HepG2 (cell line): Measurements from ENCODE around the gene SLCO2B1. TPM values are rescaled to one million over a fixed set of nuclear protein-coding genes. Genes with fewer than 3 reads are reported as not detected.

Experiments used
- ATAC-seq: fragments of 200-7000 bp; cut with Tn5 transposase; 3 replicates; pipeline ENCODE4 v1.9.1; 2020; ENCODE audit warnings: mild to moderate bottlenecking, moderate library complexity
- BruUV-seq: library from RNA; stranded (reverse); fragments of 400-500 nt; replicated peaks from 2 replicates; lab custom pipeline; 2021; lab: Mats Ljungman, UMichigan
- CTCF ChIA-PET: fragments of 300-600 bp; formaldehyde crosslinking; extraction: SDS; loops from one replicate; lab custom pipeline; 2021; ENCODE audit warnings: low total read pairs, inconsistent platforms, low intra/inter-chr PET ratio; lab: Yijun Ruan, JAX
- POLR2A ChIA-PET: fragments of 350-600 bp; sonication (Branson Sonifier 250); formaldehyde crosslinking; loops from one replicate; lab custom pipeline; 2020; ENCODE audit warnings: antibody characterized with exemption, inconsistent platforms; lab: Yijun Ruan, JAX
- DNase-seq: peaks from one replicate; pipeline ENCODE4 v3.0.0-alpha.2; 2015; ENCODE audit warnings: low spot score
- FAIRE-seq: peaks from 3 replicates; lab custom pipeline; 2011; peaks lifted over from hg19 to GRCh38; lab: Jason Lieb, UNC
- H2AFZ ChIP-seq: one replicate; pipeline ENCODE4 v1.6.1; 2011; ENCODE audit warnings: low read length, inconsistent platforms
- H3K27ac ChIP-seq: fragments of 300-600 bp; 3 replicates; pipeline ENCODE4 v1.8.0; 2011; ENCODE audit warnings: mixed run types, mild to moderate bottlenecking, mixed read lengths, low read length, inconsistent platforms; ENCODE audit not compliant: insufficient read depth; ENCODE audit errors: extremely low read length
- H3K27me3 ChIP-seq, 2 experiments: fragments of 200-600 bp in 1 of 2; 2 replicates in 1 of 2; 3 replicates in 1 of 2; pipeline versions ENCODE4 v1.6.0 to v1.8.0; 2011; ENCODE audit warnings: low read length in 2 of 2, mild to moderate bottlenecking in 2 of 2, moderate library complexity in 2 of 2, inconsistent platforms in 1 of 2; ENCODE audit not compliant: insufficient read depth in 2 of 2, control insufficient read depth in 1 of 2
- H3K36me3 ChIP-seq, 2 experiments: fragments of 200-600 bp in 1 of 2; replicated peaks in 1 of 2; 2 replicates in 1 of 2; 3 replicates in 1 of 2; pipeline versions ENCODE4 v1.5.1 to v1.8.0; 2011; ENCODE audit warnings: low read length in 2 of 2, inconsistent platforms in 1 of 2; ENCODE audit not compliant: insufficient read depth in 2 of 2, control insufficient read depth in 1 of 2
- H3K4me1 ChIP-seq: 2 replicates; pipeline ENCODE4 v1.5.1; 2012; ENCODE audit warnings: low read length, inconsistent platforms; ENCODE audit not compliant: insufficient read depth
- H3K4me2 ChIP-seq: 2 replicates; pipeline ENCODE4 v1.6.0; 2011; ENCODE audit warnings: low read depth, low read length, inconsistent platforms
- H3K4me3 ChIP-seq, 3 experiments: fragments of 200-600 bp in 1 of 3; sonication (generic), shearing (Covaris generic) in 1 of 3; replicated peaks in 1 of 3; 2 replicates each; pipeline ENCODE4 v1.5.1; 2011 to 2016; ENCODE audit warnings: low read length in 3 of 3, inconsistent platforms in 2 of 3, low read depth in 2 of 3, mild to moderate bottlenecking in 2 of 3, control low read depth in 1 of 3, mixed read lengths in 1 of 3; ENCODE audit not compliant: insufficient read depth in 1 of 3
- H3K79me2 ChIP-seq: one replicate; pipeline ENCODE4 v1.6.1; 2011; ENCODE audit warnings: low read length, inconsistent platforms; ENCODE audit not compliant: insufficient read depth
- H3K9ac ChIP-seq: 2 replicates; pipeline ENCODE4 v1.6.0; 2011; ENCODE audit warnings: mild to moderate bottlenecking, low read depth, low read length, inconsistent platforms; ENCODE audit not compliant: insufficient read depth
- H3K9me3 ChIP-seq: 2 replicates; pipeline ENCODE4 v1.5.1; 2012; ENCODE audit warnings: mild to moderate bottlenecking, low read length
- H4K20me1 ChIP-seq: 2 replicates; pipeline ENCODE4 v1.6.0; 2011; ENCODE audit warnings: inconsistent platforms, mild to moderate bottlenecking, low read length, moderate library complexity; ENCODE audit not compliant: insufficient read depth
- BRCA1 ChIP-seq: sonication (generic); formaldehyde crosslinking; IDR thresholded peaks from 2 replicates; pipeline ENCODE4 v1.4.0; 2020; ENCODE audit warnings: missing genetic modification reagents
- CAMTA2 ChIP-seq: sonication (generic); formaldehyde crosslinking; IDR thresholded peaks from 2 replicates; pipeline ENCODE4 v1.4.0; 2020; ENCODE audit warnings: mild to moderate bottlenecking, missing genetic modification reagents, borderline replicate concordance
- GTF2F1 ChIP-seq: fragments of 150-350 bp; IDR thresholded peaks from 2 replicates; pipeline ENCODE4 v1.6.1; 2014; ENCODE audit warnings: low read length
- IKZF4 ChIP-seq: sonication (generic); formaldehyde crosslinking; IDR thresholded peaks from 2 replicates; pipeline ENCODE4 v1.5.1; 2020; ENCODE audit warnings: borderline replicate concordance, mild to moderate bottlenecking, low read depth, missing genetic modification reagents; ENCODE audit errors: not compliant biosample characterization
- NFE2 ChIP-seq: sonication (generic); formaldehyde crosslinking; IDR thresholded peaks from 2 replicates; pipeline ENCODE4 v1.4.0; 2020; ENCODE audit warnings: missing genetic modification reagents
- SMAD9 ChIP-seq: sonication (generic); formaldehyde crosslinking; IDR thresholded peaks from 2 replicates; pipeline ENCODE4 v1.5.1; 2020; ENCODE audit warnings: mild to moderate bottlenecking, missing genetic modification reagents
- SMYD3 ChIP-seq: sonication (generic); formaldehyde crosslinking; IDR thresholded peaks from 2 replicates; pipeline ENCODE4 v1.8.1; 2023; ENCODE audit warnings: mild to moderate bottlenecking, missing genetic modification reagents
- ZBTB1 ChIP-seq: sonication (generic); formaldehyde crosslinking; IDR thresholded peaks from 2 replicates; pipeline ENCODE4 v1.4.0; 2020; ENCODE audit warnings: missing genetic modification reagents, borderline replicate concordance
- ZBTB42 ChIP-seq: sonication (generic); formaldehyde crosslinking; IDR thresholded peaks from 2 replicates; pipeline ENCODE4 v1.5.0; 2020; ENCODE audit warnings: mild to moderate bottlenecking, missing genetic modification reagents
- ZNF33A ChIP-seq: sonication (generic); formaldehyde crosslinking; IDR thresholded peaks from 2 replicates; pipeline ENCODE4 v1.5.1; 2020; ENCODE audit warnings: missing genetic modification reagents, mild to moderate bottlenecking, moderate library complexity, borderline replicate concordance
- ZNF350 ChIP-seq: sonication (generic); formaldehyde crosslinking; IDR thresholded peaks from 2 replicates; pipeline ENCODE4 v1.4.0; 2020; ENCODE audit warnings: mild to moderate bottlenecking, low read depth, missing genetic modification reagents, borderline replicate concordance
- ZNF367 ChIP-seq: sonication (generic); formaldehyde crosslinking; IDR thresholded peaks from 2 replicates; pipeline ENCODE4 v1.4.0; 2020; ENCODE audit warnings: missing genetic modification reagents, borderline replicate concordance
- ZNF569 ChIP-seq: sonication (generic); formaldehyde crosslinking; IDR thresholded peaks from 2 replicates; pipeline ENCODE4 v1.5.0; 2020; ENCODE audit warnings: mild to moderate bottlenecking, missing genetic modification reagents, moderate library complexity, borderline replicate concordance
- ZSCAN21 ChIP-seq: sonication (generic); formaldehyde crosslinking; IDR thresholded peaks from 2 replicates; pipeline ENCODE4 v1.8.0; 2022; ENCODE audit warnings: mild to moderate bottlenecking, missing genetic modification reagents, moderate library complexity, borderline replicate concordance
- in situ Hi-C: cut with HindIII; loops from 2 replicates; pipeline ENCODE4 v1.10.0; 2017; ENCODE audit warnings: low pct_unique_long_range_greater_than_20kb; ENCODE audit not compliant: extremely low pct_ligation_motif_present
- intact Hi-C: fragments of 100-400 bp; cut with micrococcal nuclease; formaldehyde crosslinking; loops from one replicate; pipeline ENCODE4 v1.10.0; 2022; ENCODE audit not compliant: unreplicated experiment
- polyA plus RNA-seq, 8 experiments: library from polyadenylated mRNA; depleted of rRNA in 3 of 8; stranded (reverse) in 7 of 8; unstranded in 1 of 8; fragments of >200 nt; fragmentation: Illumina TruSeq in 4 of 8; extraction: Trizol in 4 of 8; gene quantifications; 2 replicates each; pipeline versions ENCODE4 v1.2.1 to v1.2.3, GENCODE V29; 2011 to 2016; ENCODE audit warnings: low read depth in 4 of 8, missing spikeins in 1 of 8, mixed read lengths in 1 of 8; ENCODE audit not compliant: insufficient read depth in 1 of 8
- total RNA-seq, 5 experiments: library from RNA; depleted of rRNA; stranded (reverse); fragments of >200 nt; fragmentation: Illumina TruSeq; extraction: Trizol; gene quantifications; 2 replicates each; pipeline ENCODE4 v1.2.3, GENCODE V29; 2016; ENCODE audit warnings: low read depth in 1 of 5
- TF ChIP-seq, protein P1 (sequence below): sonication (generic); formaldehyde crosslinking; IDR thresholded peaks from 2 replicates; pipeline ENCODE4 v1.5.1; 2020; ENCODE audit warnings: mild to moderate bottlenecking, moderate library complexity, missing genetic modification reagents

SLCO2B1 gene
- total and polyA plus RNA-seq, 2 of the 13 experiments (the other 11 are each of a cell fraction or from before 2014, with no cell fraction given): 15.3 to 19.8 TPM

DNA sequence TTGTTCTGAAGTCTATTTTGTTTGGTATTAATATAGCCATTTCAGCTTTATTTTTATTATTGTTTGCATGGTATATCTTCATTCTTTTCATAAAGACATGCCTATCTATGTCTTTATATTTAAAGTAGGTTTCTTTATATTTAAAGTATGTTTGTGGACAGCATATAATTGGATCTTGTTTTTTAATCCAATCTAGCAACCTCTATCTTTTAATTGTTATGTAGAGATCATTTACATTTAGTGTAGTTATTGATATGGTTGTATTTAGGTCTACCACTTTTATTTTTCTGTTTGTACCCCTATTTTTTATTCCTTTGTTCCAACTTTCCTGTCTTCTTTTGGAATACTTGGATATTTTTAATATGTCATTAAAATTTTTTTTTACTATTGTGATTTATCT lies 103.4 kb downstream of the SLCO2B1 start:
- H3K27me3 ChIP-seq: peaks cover 0 to 3% of the 10 kb centered on the region in 2 experiments; a peak in 1 of 5 replicates
- H3K36me3 ChIP-seq: no peaks in the 10 kb centered on the region
- H3K9me3 ChIP-seq: peaks cover 10% of the 10 kb centered on the region
- intact Hi-C loops (no loop called here), in situ Hi-C loops (no loop called here)
- no peak overlapping the region for H3K4me3 ChIP-seq
- no peak overlapping the region for H2AFZ ChIP-seq
- ChIA-PET CTCF (interaction anchor here (0.8 kb wide), 1 partner anchor 118 kb away, joined by 3 read pairs; no protein-coding TSS in a partner anchor), POLR2A (no interaction called here)
- H3K79me2 ChIP-seq: no peaks in the 10 kb centered on the region
- no peak overlapping the region for H3K27ac ChIP-seq
- H3K9ac ChIP-seq: no peak overlapping the region
- no peak for DNase-seq
- H3K4me2 ChIP-seq: no peak overlapping the region
- no peak for FAIRE-seq
- H3K4me1 ChIP-seq: no peaks in the 10 kb centered on the region
- H4K20me1 ChIP-seq: no peaks in the 10 kb centered on the region
- no TSS peak for BruUV-seq
- TF ChIP-seq ZNF367 (CRISPR knock-in tag) (no peak), ZSCAN21 (no peak), ZNF350 (CRISPR knock-in tag) (no peak), ZBTB1 (CRISPR knock-in tag) (no peak), GTF2F1 (no peak), SMYD3 (CRISPR knock-in tag) (no peak), IKZF4 (no peak), NFE2 (CRISPR knock-in tag) (no peak), ZNF569 (CRISPR knock-in tag) (no peak), SMAD9 (CRISPR knock-in tag) (no peak), ZBTB42 (CRISPR knock-in tag) (no peak), CAMTA2 (CRISPR knock-in tag) (no peak), BRCA1 (CRISPR knock-in tag) (no peak), ZNF33A (CRISPR knock-in tag) (no peak)
- TF ChIP-seq, protein P1, sequence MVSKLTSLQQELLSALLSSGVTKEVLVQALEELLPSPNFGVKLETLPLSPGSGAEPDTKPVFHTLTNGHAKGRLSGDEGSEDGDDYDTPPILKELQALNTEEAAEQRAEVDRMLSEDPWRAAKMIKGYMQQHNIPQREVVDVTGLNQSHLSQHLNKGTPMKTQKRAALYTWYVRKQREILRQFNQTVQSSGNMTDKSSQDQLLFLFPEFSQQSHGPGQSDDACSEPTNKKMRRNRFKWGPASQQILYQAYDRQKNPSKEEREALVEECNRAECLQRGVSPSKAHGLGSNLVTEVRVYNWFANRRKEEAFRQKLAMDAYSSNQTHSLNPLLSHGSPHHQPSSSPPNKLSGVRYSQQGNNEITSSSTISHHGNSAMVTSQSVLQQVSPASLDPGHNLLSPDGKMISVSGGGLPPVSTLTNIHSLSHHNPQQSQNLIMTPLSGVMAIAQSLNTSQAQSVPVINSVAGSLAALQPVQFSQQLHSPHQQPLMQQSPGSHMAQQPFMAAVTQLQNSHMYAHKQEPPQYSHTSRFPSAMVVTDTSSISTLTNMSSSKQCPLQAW (CRISPR knock-in tag): no peak
- ATAC-seq: no peak

Other genes with a start within 250 kb of the SLCO2B1 start
- 9.9 and 10.5 TPM in 2 replicates for gene XRRA1, start 202.0 kb upstream of the SLCO2B1 start, total RNA-seq (2016; rRNA removed; fragmentation: Illumina TruSeq; extraction: Trizol)
- gene XRRA1, start 202.0 kb upstream of the SLCO2B1 start, polyA plus RNA-seq (2011; rRNA removed): 7.6 and 8.4 TPM in 2 replicates
- 83.4 and 87.3 TPM in 2 replicates for gene SPCS2, start 201.8 kb upstream of the SLCO2B1 start, total RNA-seq (2016; rRNA removed; fragmentation: Illumina TruSeq; extraction: Trizol)
- gene SPCS2, start 201.8 kb upstream of the SLCO2B1 start, polyA plus RNA-seq (2011; rRNA removed): 134 and 142 TPM in 2 replicates
- gene NEU3, start 162.2 kb upstream of the SLCO2B1 start, total RNA-seq (2016; rRNA removed; fragmentation: Illumina TruSeq; extraction: Trizol): 14.5 and 15.3 TPM in 2 replicates
- gene NEU3, start 162.2 kb upstream of the SLCO2B1 start, polyA plus RNA-seq (2011; rRNA removed): 6.3 and 8.4 TPM in 2 replicates
- gene OR2AT4, start 54.2 kb upstream of the SLCO2B1 start, total RNA-seq (2016; rRNA removed; fragmentation: Illumina TruSeq; extraction: Trizol): not detected in 2 replicates
- gene OR2AT4, start 54.2 kb upstream of the SLCO2B1 start, polyA plus RNA-seq (2011; rRNA removed): not detected in 2 replicates
- not detected in 2 replicates for gene TPBGL, start 89.7 kb downstream of the SLCO2B1 start, total RNA-seq (2016; rRNA removed; fragmentation: Illumina TruSeq; extraction: Trizol)
- not detected in 2 replicates for gene TPBGL, start 89.7 kb downstream of the SLCO2B1 start, polyA plus RNA-seq (2011; rRNA removed)
- 22.5 and 25.2 TPM in 2 replicates for gene ARRB1, start 200.6 kb downstream of the SLCO2B1 start, total RNA-seq (2016; rRNA removed; fragmentation: Illumina TruSeq; extraction: Trizol)
- gene ARRB1, start 200.6 kb downstream of the SLCO2B1 start, polyA plus RNA-seq (2011; rRNA removed): 35.7 and 35.9 TPM in 2 replicates
- 2,143 and 2,814 TPM in 2 replicates for gene RPS3, start 248.4 kb downstream of the SLCO2B1 start, total RNA-seq (2016; rRNA removed; fragmentation: Illumina TruSeq; extraction: Trizol)
- gene RPS3, start 248.4 kb downstream of the SLCO2B1 start, polyA plus RNA-seq (2011; rRNA removed): 3,295 and 3,616 TPM in 2 replicates